Suprapubic skin (tissue), 4 donors: ENCODE data around the gene PRR33. TPM values are rescaled to one million over a fixed set of nuclear protein-coding genes. Genes with fewer than 3 reads are reported as not detected.

Source experiments
- DNase-seq, 2 donors: peaks; one replicate each; pipeline ENCODE4 v3.0.0-alpha.2; 2019; ENCODE audit warnings: low spot score in 2 of 2
- H3K27ac ChIP-seq: fragments of 200-600 bp; sonication (generic); one replicate; pipeline ENCODE4 v1.5.1; 2019
- H3K27me3 ChIP-seq: fragments of 200-600 bp; sonication (generic); one replicate; pipeline ENCODE4 v1.5.1; 2019
- H3K36me3 ChIP-seq: fragments of 200-600 bp; sonication (generic); one replicate; pipeline ENCODE4 v1.5.1; 2019
- H3K4me1 ChIP-seq: fragments of 200-600 bp; sonication (generic); one replicate; pipeline ENCODE4 v1.5.1; 2019
- H3K4me3 ChIP-seq: fragments of 200-600 bp; sonication (generic); one replicate; pipeline ENCODE4 v1.5.1; 2019; ENCODE audit warnings: mild to moderate bottlenecking
- H3K9me3 ChIP-seq: fragments of 200-600 bp; sonication (generic); one replicate; pipeline ENCODE4 v1.5.1; 2019
- CTCF ChIP-seq, 2 donors: fragments of 200-600 bp in 1 of 2; fragments of 450-650 bp in 1 of 2; sonication (generic) in 1 of 2; IDR thresholded peaks; one replicate each; pipeline ENCODE4 v1.5.1; 2016 to 2019; ENCODE audit warnings: antibody characterized with exemption in 2 of 2, mild to moderate bottlenecking in 1 of 2, moderate library complexity in 1 of 2
- EP300 ChIP-seq: sonication (generic); formaldehyde crosslinking; IDR thresholded peaks from one replicate; pipeline ENCODE4 v1.6.1; 2017; ENCODE audit warnings: antibody characterized with exemption
- POLR2A ChIP-seq, 2 donors: fragments of 450-650 bp; IDR thresholded peaks; one replicate each; pipeline ENCODE4 v1.6.1; 2017; ENCODE audit warnings: antibody characterized with exemption in 2 of 2, mild to moderate bottlenecking in 2 of 2, moderate library complexity in 2 of 2
- POLR2AphosphoS5 ChIP-seq, 3 donors: sonication (generic); formaldehyde crosslinking; IDR thresholded peaks; one replicate each; pipeline ENCODE4 v1.6.1; 2017; ENCODE audit warnings: antibody characterized with exemption in 3 of 3
- WGBS: methylation state at CpG from one replicate; pipeline ENCODE4 v1.1.5; 2018; 5-methylcytosine and 5-hydroxymethylcytosine counted together
- total RNA-seq, 4 donors: library from RNA; depleted of rRNA; stranded (reverse); fragments of >200 nt; gene quantifications; one replicate each; pipeline ENCODE4 v1.1.0, GENCODE V29; 2016

The PRR33 gene
- total RNA-seq, 4 donors from 2014 or later, result not detected

GRCh38 chr11:1894759-1895158 is 3.1 kb upstream of the PRR33 start:
- Histone ChIP-seq H3K36me3 (no peaks in the 10 kb centered on the region), H3K27ac (no peak overlapping the region), H3K4me3 (no peak overlapping the region), H3K27me3 (no peaks in the 10 kb centered on the region), H3K9me3 (no peaks in the 10 kb centered on the region), H3K4me1 (peaks cover 9% of the 10 kb centered on the region)
- DNase-seq, result no peak
- TF ChIP-seq CTCF (IDR thresholded peaks at IDR 0.05) (no peak), POLR2AphosphoS5 (IDR thresholded peaks at IDR 0.05) (no peak), POLR2A (IDR thresholded peaks at IDR 0.05) (no peak), EP300 (no peak)
- WGBS, result 90% methylated on average over 11 of the region's 11 CpGs

GRCh38 chr11:1893581-1894359 is 2.1 kb upstream of the PRR33 start:
- Histone ChIP-seq H3K9me3 (no peaks in the 10 kb centered on the region), H3K4me3 (no peak overlapping the region), H3K36me3 (peaks cover 6% of the 10 kb centered on the region), H3K27me3 (no peaks in the 10 kb centered on the region), H3K27ac (no peak overlapping the region), H3K4me1 (peaks cover 17% of the 10 kb centered on the region)
- TF ChIP-seq POLR2AphosphoS5 (IDR thresholded peaks at IDR 0.05), result no peak
- TF ChIP-seq EP300, result no peak
- no peak for TF ChIP-seq POLR2A (IDR thresholded peaks at IDR 0.05)
- no peak for TF ChIP-seq CTCF (IDR thresholded peaks at IDR 0.05)
- DNase-seq, result no peak
- WGBS, result 93% methylated on average over 4 of the region's 5 CpGs

- H3K9me3 ChIP-seq, result no peaks in the 10 kb centered on the region
- H3K27ac ChIP-seq, result no peak overlapping the region
- no peak overlapping the region for H3K4me3 ChIP-seq
- 62% methylated on average over 5 of the region's 5 CpGs for WGBS
- H3K4me1 ChIP-seq, result peaks cover 29% of the 10 kb centered on the region
- peaks cover 16% of the 10 kb centered on the region for H3K36me3 ChIP-seq
- no peak for DNase-seq
- TF ChIP-seq EP300 (no peak), POLR2A (IDR thresholded peaks at IDR 0.05) (no peak), POLR2AphosphoS5 (IDR thresholded peaks at IDR 0.05) (no peak), CTCF (IDR thresholded peaks at IDR 0.05) (no peak)
- no peaks in the 10 kb centered on the region for H3K27me3 ChIP-seq
These were observed 863 bp upstream of the PRR33 start for GRCh38 chr11:1892558-1892957.

- Histone ChIP-seq H3K27me3 (no peaks in the 10 kb centered on the region), H3K9me3 (no peaks in the 10 kb centered on the region), H3K4me1 (peaks cover 29% of the 10 kb centered on the region), H3K27ac (no peak overlapping the region), H3K4me3 (no peak overlapping the region), H3K36me3 (peaks cover 19% of the 10 kb centered on the region)
- TF ChIP-seq POLR2AphosphoS5 (IDR thresholded peaks at IDR 0.05), result no peak
- TF ChIP-seq CTCF (IDR thresholded peaks at IDR 0.05), result no peak
- no peak for TF ChIP-seq POLR2A (IDR thresholded peaks at IDR 0.05)
- no peak for TF ChIP-seq EP300
- WGBS, result 93% methylated on average over 7 of the region's 7 CpGs
- no peak for DNase-seq
These were observed 421 bp upstream of the PRR33 start for GRCh38 chr11:1892116-1892515.

GRCh38 chr11:1890856-1891830 is 552 bp downstream of the PRR33 start:
- TF ChIP-seq POLR2A (IDR thresholded peaks at IDR 0.05), result no peak
- TF ChIP-seq CTCF (IDR thresholded peaks at IDR 0.05), result no peak
- TF ChIP-seq POLR2AphosphoS5 (IDR thresholded peaks at IDR 0.05), result no peak
- no peak for TF ChIP-seq EP300
- Histone ChIP-seq H3K9me3 (no peaks in the 10 kb centered on the region), H3K27ac (no peak overlapping the region), H3K4me3 (no peak overlapping the region), H3K27me3 (no peaks in the 10 kb centered on the region), H3K36me3 (peaks cover 28% of the 10 kb centered on the region), H3K4me1 (peaks cover 31% of the 10 kb centered on the region)
- WGBS, result 77% methylated on average over 17 of the region's 34 CpGs
- DNase-seq, result no peak
